Adrenal gland (tissue), 5 donors: ENCODE results near the gene RLN2.

Experiments
- POLR2A ChIP-seq, 2 donors: fragments of 450-650 bp; IDR thresholded peaks; one replicate each; pipeline ENCODE4 v1.6.1; 2017; ENCODE audit warnings: antibody characterized with exemption in 2 of 2, mild to moderate bottlenecking in 2 of 2, moderate library complexity in 1 of 2
- TF ChIP-seq, protein P1 (sequence below), 6 experiments: fragments of 450-650 bp in 4 of 6; fragments of 200-600 bp in 2 of 6; sonication (generic) in 1 of 6; IDR thresholded peaks; 1 replicate in 5 of 6; 2 replicates in 1 of 6; pipeline versions ENCODE4 v1.5.1 to v1.8.0; 2016 to 2021; ENCODE audit warnings: antibody characterized with exemption in 6 of 6, mild to moderate bottlenecking in 2 of 6, moderate library complexity in 1 of 6
- donor health status: DM: no; HTN: no; CAD: no.

DNA sequence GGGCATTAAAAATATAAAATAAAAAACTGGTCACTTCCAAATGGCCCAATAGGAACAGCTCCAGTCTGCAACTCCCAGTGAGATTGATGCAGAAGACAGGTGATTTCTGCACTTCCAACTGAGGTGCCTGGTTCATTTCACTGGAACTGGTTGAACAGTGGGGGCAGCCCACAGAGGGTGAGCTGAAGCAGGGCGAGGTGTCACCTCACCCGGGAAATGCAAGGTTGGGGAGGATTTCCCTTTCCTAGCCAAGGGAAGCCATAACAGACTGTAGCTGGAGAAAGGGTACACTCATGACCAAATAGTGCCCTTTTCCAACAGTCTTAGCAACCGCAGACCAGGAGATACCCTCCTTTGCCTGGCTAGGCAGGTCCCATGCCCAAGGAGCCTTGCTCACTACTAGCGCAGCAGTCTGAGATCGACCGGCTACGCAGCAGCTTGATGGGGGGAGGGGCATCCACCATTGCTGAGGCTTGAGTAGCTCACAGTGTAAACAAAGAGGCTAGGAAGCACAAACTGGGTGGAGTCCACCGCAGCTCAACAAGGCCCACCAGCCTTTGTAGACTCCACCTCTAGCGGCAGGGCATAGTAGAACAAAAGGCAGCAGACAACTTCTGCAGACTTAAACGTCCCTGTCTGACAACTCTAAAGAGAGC is 22.5 kb upstream of the RLN2 start:
- TF ChIP-seq, protein P1, sequence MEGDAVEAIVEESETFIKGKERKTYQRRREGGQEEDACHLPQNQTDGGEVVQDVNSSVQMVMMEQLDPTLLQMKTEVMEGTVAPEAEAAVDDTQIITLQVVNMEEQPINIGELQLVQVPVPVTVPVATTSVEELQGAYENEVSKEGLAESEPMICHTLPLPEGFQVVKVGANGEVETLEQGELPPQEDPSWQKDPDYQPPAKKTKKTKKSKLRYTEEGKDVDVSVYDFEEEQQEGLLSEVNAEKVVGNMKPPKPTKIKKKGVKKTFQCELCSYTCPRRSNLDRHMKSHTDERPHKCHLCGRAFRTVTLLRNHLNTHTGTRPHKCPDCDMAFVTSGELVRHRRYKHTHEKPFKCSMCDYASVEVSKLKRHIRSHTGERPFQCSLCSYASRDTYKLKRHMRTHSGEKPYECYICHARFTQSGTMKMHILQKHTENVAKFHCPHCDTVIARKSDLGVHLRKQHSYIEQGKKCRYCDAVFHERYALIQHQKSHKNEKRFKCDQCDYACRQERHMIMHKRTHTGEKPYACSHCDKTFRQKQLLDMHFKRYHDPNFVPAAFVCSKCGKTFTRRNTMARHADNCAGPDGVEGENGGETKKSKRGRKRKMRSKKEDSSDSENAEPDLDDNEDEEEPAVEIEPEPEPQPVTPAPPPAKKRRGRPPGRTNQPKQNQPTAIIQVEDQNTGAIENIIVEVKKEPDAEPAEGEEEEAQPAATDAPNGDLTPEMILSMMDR (IDR thresholded peaks at IDR 0.05) = no peak
- TF ChIP-seq POLR2A (IDR thresholded peaks at IDR 0.05) = no peak
